ENCODE results near the gene CPM.

Gene CPM

DNA sequence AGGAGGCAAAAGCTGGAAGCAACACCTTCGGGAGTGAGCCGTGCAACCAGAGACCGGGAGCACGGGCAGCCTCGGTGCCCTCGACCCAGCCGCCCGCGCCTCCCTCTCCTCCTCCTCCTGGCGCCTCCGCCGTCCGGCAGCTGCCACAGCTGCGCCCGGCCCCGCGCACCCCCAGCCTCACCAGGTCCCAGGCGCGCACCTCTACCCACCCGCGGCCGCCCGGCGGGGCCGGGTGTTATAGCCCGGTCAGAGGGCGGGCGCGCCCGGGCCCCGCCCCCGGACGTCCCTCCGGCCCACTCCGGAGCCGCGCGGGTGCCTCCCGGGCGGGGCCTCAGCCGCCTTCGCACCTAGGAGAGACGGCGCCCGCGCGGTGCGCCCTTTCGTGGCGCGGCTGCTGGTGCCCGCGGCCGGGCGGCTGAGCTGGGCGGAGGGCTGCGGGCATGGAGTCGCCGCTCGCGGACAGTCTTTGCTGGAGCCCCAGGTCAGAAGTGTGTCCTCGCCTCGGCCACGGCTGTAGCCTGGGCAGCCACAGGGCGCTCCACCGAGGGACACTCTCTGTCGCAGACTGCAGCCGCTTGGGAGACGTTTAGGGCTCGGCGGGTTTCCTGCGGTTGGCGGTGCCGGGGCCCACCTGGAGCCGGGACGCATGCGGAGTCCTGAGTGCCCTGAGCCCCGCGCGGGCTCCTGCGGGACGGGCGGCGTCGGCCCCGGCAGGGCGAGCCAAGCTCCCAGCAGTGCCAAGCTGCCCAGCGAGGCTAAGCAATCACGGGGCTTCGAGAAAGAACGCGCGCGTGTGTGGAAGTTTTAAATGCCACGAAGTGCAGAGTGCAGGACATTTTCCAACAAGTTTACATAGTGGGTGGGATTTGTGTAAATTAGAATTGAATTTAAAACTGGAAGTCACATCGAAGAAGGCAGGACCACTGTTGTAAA, at the start of gene CPM:
CPM (minus strand) TSS at position 211 of the 933 bp plus-strand sequence. CDS start 334 bp downstream, outside the sequence.
- DNase-seq, result peak; percentile 54

DNA sequence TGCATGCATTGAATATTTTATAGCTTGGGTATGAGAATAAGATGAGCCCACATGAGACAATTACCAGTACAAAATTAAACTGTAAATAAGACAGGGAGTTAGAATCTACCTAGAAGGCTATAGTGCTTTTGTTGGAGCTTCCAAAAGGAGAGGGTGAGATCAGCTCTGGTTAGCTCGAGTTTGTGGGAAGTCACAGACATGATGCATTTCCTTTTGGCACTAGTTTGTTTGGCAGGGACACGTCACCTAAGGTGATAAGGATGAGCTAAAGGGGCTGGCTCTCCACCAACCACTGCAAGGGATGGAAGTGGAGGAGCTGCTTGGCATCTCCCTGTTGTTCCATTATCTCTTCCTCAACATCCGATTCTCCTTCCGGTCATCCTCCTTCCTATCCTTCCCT, 48.5 kb upstream of the CPM start:
- no peak for DNase-seq

- no peak for DNase-seq
These were observed 47.7 kb upstream of the CPM start for GRCh38 chr12:68980476-68981212.

DNA sequence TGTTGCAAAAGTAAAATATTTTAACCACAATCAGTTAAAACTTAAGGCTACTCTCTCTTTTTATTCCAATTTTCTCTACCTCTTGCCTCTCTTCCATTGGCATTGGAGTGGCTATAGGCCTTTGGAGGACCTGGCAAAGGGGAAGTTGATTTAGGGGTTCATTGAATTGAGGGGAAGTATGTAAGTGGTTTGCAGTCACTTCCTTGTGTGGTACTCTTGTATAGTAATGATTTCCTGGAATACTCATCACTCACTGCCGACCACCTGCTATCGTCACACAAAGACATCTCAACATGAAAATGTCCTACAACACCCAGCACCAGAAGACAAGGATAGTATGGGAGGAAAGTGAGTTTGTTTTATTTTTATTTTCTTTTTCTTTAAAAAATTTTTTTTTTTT, 45.7 kb upstream of the CPM start:
- no peak for DNase-seq

DNA sequence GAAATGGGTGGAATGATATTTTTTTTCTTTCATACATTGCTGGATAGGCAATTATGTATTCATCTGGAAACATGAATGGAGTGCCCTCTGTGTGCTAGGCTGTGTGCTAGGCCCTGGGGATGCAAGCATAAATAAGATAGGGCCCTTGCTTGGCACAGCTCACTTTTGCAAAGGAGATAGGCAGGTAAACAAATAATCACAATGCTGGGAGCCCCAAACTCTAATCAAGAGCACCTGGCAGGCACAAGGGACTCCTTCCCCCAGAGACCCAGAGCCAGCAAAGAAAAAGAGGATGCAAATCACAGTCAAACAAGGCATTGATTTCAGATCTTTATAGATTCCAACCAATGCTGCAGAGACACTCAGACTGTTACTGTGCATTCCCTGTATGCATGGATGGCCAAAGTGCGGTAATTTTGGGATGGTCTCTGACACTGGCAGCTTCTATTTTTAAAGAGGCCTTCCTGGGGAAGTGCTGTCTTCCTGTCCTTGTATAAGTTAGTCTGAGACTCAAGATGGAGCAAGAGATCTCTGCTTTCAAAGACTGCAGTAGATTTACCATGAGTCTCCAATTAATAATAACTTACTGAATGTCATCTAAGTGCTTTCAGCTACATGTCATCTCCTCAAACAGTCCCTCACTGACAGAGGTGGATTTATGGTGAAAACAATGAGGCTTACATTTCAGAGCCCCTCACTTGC, 45.1 kb upstream of the CPM start:
- DNase-seq, result no peak

GRCh38 chr12:68977335-68977734, 44.4 kb upstream of the CPM start:
- DNase-seq, result no peak

- no peak for DNase-seq
These were observed 43.4 kb upstream of the CPM start for GRCh38 chr12:68976395-68976841.

DNA sequence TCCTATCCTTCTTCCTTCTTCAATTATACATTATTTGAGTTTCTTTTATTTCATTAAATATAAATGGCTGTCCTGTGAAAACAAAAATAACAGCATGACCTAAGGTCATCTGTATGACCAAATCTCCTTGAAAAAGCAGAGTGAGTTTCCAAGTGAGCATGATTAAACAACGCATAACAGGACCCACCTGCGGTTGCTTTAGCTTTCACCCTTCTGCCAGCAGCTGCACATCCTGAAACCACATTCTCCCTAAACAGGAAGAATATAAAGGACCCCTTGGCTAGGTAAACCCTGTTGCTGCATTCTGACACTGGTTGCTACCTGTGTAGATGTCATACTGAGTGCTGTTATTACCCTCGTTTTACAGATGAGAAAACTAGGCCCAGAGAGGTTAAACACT, 42.8 kb upstream of the CPM start:
- no peak for DNase-seq

DNA sequence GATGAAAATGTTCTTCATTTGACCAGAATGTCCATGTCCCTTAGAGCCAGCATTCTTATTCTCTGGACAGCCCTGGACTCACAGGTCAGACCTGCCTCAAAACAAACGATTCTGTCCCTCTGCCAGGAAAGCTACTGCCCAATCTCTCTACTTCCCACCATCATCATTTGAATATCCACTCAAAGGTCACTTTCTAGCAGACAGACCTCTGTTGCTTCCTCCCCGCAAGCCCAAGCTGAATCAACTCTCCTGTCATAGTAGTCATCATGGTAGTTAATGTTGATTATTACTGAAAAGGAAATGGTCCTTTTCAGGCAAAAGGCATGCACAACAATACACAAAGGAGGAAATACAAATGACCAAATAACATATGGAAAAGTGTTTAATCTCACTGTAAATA, 39.6 kb upstream of the CPM start:
- DNase-seq, result no peak

- no peak for DNase-seq
These were observed 38.4 kb upstream of the CPM start for GRCh38 chr12:68971404-68971803.

DNA sequence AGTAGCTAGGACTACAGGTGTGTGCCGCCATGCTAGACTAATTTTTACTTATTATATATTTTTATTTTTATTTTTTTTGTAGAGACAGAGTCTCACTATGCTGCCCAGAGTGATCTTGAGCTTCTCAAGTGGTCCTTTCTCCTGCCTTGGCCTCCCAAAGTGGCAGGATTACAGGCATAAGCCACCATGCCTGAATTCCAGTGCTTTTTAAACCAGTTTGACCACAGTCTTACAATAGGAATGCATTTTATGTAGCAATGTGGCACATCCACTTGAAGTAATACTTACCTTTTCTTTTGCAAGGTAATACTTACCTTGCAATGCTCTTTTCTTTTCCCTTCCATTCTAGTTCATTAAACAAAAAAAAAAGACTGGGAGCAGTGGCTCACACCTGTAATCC, 38.0 kb upstream of the CPM start:
- DNase-seq, result no peak

GRCh38 chr12:68970306-68970705, 37.3 kb upstream of the CPM start:
- no peak for DNase-seq

GRCh38 chr12:68967046-68967445, 34.1 kb upstream of the CPM start:
- DNase-seq, result no peak

GRCh38 chr12:68963856-68964745, 31.1 kb upstream of the CPM start:
- DNase-seq, result no peak

GRCh38 chr12:68962877-68963855, 30.2 kb upstream of the CPM start:
- DNase-seq, result no peak

- no peak for DNase-seq
These were observed 27.0 kb upstream of the CPM start for GRCh38 chr12:68959891-68960464.

- no peak for DNase-seq
These were observed 26.3 kb upstream of the CPM start for GRCh38 chr12:68959143-68959858.

GRCh38 chr12:68958322-68958721, 25.4 kb upstream of the CPM start:
- no peak for DNase-seq

- no peak for DNase-seq
These were observed 24.3 kb upstream of the CPM start for GRCh38 chr12:68957273-68957672.

DNA sequence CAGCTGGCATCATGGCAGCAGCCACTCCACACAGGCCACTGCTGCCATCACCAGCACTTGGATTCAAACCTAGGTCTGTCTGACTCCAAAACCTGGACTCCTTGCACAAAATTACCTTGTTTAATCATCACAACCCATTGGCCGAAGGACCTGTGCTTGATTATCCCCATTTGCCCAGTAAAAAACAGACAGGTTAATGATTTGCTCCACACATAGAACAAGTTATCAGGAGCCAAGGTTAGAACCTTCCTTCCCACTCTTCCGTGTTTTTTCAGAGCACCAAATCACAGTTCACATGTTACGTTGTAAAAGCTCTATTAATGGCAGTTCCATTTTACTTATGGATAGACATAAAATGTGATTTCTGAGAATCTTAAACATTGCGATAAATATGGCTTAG, 23.5 kb upstream of the CPM start:
- no peak for DNase-seq

Data from SHP77 treated with DMSO at 0.1 percent for 48 hours (cell line).